A673 (cell line): ENCODE measurements around the gene CEACAM8. TPM values are rescaled to one million over a fixed set of nuclear protein-coding genes. Genes with fewer than 3 reads are reported as not detected.

Source experiments
- BruUV-seq: library from RNA; stranded (reverse); fragments of 400-500 nt; replicated peaks from 2 replicates; lab custom pipeline; 2021; lab: Mats Ljungman, UMichigan
- CTCF ChIA-PET: fragments of 300-600 bp; sonication (Branson Sonifier 250); formaldehyde crosslinking; loops from one replicate; lab custom pipeline; 2022; ENCODE audit warnings: antibody characterized with exemption; lab: Charles Lee
- POLR2A ChIA-PET: fragments of 300-600 bp; sonication (Branson Sonifier 250); formaldehyde crosslinking; loops from one replicate; lab custom pipeline; 2022; ENCODE audit warnings: antibody characterized with exemption; ENCODE audit not compliant: low non-redundant PET; lab: Charles Lee
- DNase-seq: peaks from one replicate; pipeline ENCODE4 v3.0.0-alpha.2; 2015; ENCODE audit warnings: low spot score
- H3K27ac ChIP-seq: fragments of 200-600 bp; sonication (generic); 2 replicates; pipeline ENCODE4 v1.5.1; 2016; ENCODE audit warnings: mixed run types, low read depth, mild to moderate bottlenecking, mixed read lengths, antibody characterized with exemption, low read length; ENCODE audit not compliant: poor library complexity, severe bottlenecking
- H3K27me3 ChIP-seq: fragments of 200-600 bp; sonication (generic); replicated peaks from 2 replicates; pipeline ENCODE4 v1.6.1; 2017; ENCODE audit warnings: mixed run types, low read depth, mild to moderate bottlenecking, mixed read lengths, antibody characterized with exemption, low read length; ENCODE audit not compliant: insufficient read depth, poor library complexity
- H3K36me3 ChIP-seq: fragments of 200-600 bp; sonication (generic); 2 replicates; pipeline ENCODE4 v1.6.1; 2016; ENCODE audit warnings: mixed run types, mild to moderate bottlenecking, mixed read lengths, antibody characterized with exemption, low read length; ENCODE audit not compliant: insufficient read depth, poor library complexity, severe bottlenecking
- H3K4me1 ChIP-seq: fragments of 200-600 bp; sonication (generic); 2 replicates; pipeline ENCODE4 v1.6.1; 2017; ENCODE audit warnings: mixed run types, mild to moderate bottlenecking, mixed read lengths, antibody characterized with exemption, low read length; ENCODE audit not compliant: insufficient read depth, poor library complexity, severe bottlenecking
- H3K4me3 ChIP-seq: fragments of 200-600 bp; sonication (generic); 2 replicates; pipeline ENCODE4 v1.5.1; 2016; ENCODE audit warnings: low read depth, mixed run types, mild to moderate bottlenecking, mixed read lengths, low read length; ENCODE audit not compliant: poor library complexity, severe bottlenecking
- H3K9me3 ChIP-seq: fragments of 200-600 bp; sonication (generic); 2 replicates; pipeline ENCODE4 v1.6.1; 2016; ENCODE audit warnings: mixed run types, low read depth, mild to moderate bottlenecking, mixed read lengths, antibody characterized with exemption, low read length; ENCODE audit not compliant: poor library complexity, severe bottlenecking
- EZH2 ChIP-seq: fragments of 200-600 bp; sonication (generic); IDR thresholded peaks from 2 replicates; pipeline ENCODE4 v1.6.1; 2017; ENCODE audit warnings: borderline replicate concordance, low read depth, mild to moderate bottlenecking, mixed read lengths, antibody characterized with exemption, low read length; ENCODE audit not compliant: poor library complexity, severe bottlenecking
- intact Hi-C: fragments of 100-400 bp; cut with micrococcal nuclease; formaldehyde crosslinking; loops from one replicate; pipeline ENCODE4 v1.10.0; 2022; ENCODE audit not compliant: unreplicated experiment
- total RNA-seq: library from RNA; stranded (reverse); gene quantifications from 2 replicates; pipeline ENCODE4 v1.2.3, GENCODE V29; 2021
- TF ChIP-seq, protein P1 (sequence below): fragments of 300-800, 200-600 bp; sonication (generic); conservative IDR thresholded peaks from 2 replicates; pipeline ENCODE4 v1.5.1; 2017; ENCODE audit warnings: low read depth, mild to moderate bottlenecking, antibody characterized with exemption, low read length, moderate library complexity, mixed read lengths

CEACAM8 gene
- total RNA-seq, 1 experiment from 2014 or later, result not detected

- no TSS peak for BruUV-seq
- no peak overlapping the region for H3K27ac ChIP-seq
- H3K36me3 ChIP-seq, result no peaks in the 10 kb centered on the region
- CTCF ChIA-PET, result no interaction called here
- no peaks in the 10 kb centered on the region for H3K4me1 ChIP-seq
- TF ChIP-seq EZH2, result no peak
- TF ChIP-seq, protein P1, sequence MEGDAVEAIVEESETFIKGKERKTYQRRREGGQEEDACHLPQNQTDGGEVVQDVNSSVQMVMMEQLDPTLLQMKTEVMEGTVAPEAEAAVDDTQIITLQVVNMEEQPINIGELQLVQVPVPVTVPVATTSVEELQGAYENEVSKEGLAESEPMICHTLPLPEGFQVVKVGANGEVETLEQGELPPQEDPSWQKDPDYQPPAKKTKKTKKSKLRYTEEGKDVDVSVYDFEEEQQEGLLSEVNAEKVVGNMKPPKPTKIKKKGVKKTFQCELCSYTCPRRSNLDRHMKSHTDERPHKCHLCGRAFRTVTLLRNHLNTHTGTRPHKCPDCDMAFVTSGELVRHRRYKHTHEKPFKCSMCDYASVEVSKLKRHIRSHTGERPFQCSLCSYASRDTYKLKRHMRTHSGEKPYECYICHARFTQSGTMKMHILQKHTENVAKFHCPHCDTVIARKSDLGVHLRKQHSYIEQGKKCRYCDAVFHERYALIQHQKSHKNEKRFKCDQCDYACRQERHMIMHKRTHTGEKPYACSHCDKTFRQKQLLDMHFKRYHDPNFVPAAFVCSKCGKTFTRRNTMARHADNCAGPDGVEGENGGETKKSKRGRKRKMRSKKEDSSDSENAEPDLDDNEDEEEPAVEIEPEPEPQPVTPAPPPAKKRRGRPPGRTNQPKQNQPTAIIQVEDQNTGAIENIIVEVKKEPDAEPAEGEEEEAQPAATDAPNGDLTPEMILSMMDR, result no peak
- H3K9me3 ChIP-seq, result no peaks in the 10 kb centered on the region
- intact Hi-C loops, result no loop called here
- peaks cover 39% of the 10 kb centered on the region for H3K27me3 ChIP-seq
- no peak for DNase-seq
- H3K4me3 ChIP-seq, result no peak overlapping the region
- POLR2A ChIA-PET, result no interaction called here
Observed at GRCh38 chr19:42589792-42590191, 4.9 kb downstream of the CEACAM8 start.

DNA sequence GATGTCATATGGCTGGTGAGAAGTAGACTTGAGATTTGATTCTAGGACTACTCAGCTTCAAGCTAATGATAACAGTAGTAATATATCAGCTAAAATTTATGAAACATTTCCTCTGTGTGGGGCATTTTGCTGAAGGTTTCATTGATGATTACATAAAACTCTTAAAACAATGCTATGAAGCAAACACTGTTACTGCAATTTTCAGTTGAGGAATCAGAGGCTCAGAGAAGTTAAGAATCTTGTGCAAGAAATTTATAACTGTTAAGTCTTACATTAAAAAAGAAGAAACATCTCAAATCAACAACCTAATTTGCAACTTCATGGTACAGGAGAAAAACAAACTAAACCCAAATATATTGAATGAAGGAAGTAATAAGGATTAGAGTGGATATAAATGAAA lies 10.3 kb downstream of the CEACAM8 start:
- no peak overlapping the region for H3K27ac ChIP-seq
- ChIA-PET POLR2A (no interaction called here), CTCF (no interaction called here)
- BruUV-seq, result no TSS peak
- H3K36me3 ChIP-seq, result no peaks in the 10 kb centered on the region
- H3K4me1 ChIP-seq, result no peaks in the 10 kb centered on the region
- H3K4me3 ChIP-seq, result no peak overlapping the region
- no peak for TF ChIP-seq EZH2
- TF ChIP-seq, protein P1, result no peak
- peaks cover 33% of the 10 kb centered on the region for H3K27me3 ChIP-seq
- DNase-seq, result no peak
- intact Hi-C loops, result no loop called here
- no peaks in the 10 kb centered on the region for H3K9me3 ChIP-seq

GRCh38 chr19:42577016-42577415 lies 17.7 kb downstream of the CEACAM8 start:
- DNase-seq, result no peak
- Histone ChIP-seq H3K4me3 (no peak overlapping the region), H3K9me3 (no peaks in the 10 kb centered on the region), H3K27ac (no peak overlapping the region), H3K27me3 (peaks cover 32% of the 10 kb centered on the region), H3K36me3 (no peaks in the 10 kb centered on the region), H3K4me1 (no peaks in the 10 kb centered on the region)
- intact Hi-C loops, result no loop called here
- ChIA-PET POLR2A (no interaction called here), CTCF (no interaction called here)
- TF ChIP-seq EZH2, result no peak
- TF ChIP-seq, protein P1, result no peak
- BruUV-seq, result no TSS peak
